Colonic mucosa (tissue), 4 donors: ENCODE measurements around the gene CFAP298. TPM values are rescaled to one million over a fixed set of nuclear protein-coding genes. Genes with fewer than 3 reads are reported as not detected.

Experiments
- DNase-seq: peaks from one replicate; pipeline ENCODE4 v3.0.0-alpha.2; 2020
- H3K27ac ChIP-seq: fragments of 200-600 bp; one replicate; pipeline ENCODE4 v1.8.0; 2021
- H3K27me3 ChIP-seq: fragments of 200-600 bp; one replicate; pipeline ENCODE4 v1.8.0; 2021
- H3K36me3 ChIP-seq: fragments of 200-600 bp; one replicate; pipeline ENCODE4 v1.8.0; 2021
- H3K4me1 ChIP-seq: fragments of 200-600 bp; one replicate; pipeline ENCODE4 v1.8.0; 2021; ENCODE audit warnings: mild to moderate bottlenecking
- H3K4me3 ChIP-seq: fragments of 200-600 bp; one replicate; pipeline ENCODE4 v1.8.0; 2021
- H3K9ac ChIP-seq, 2 donors: one replicate each; pipeline ENCODE4 v1.7.0; 2013; ENCODE audit warnings: control low read depth in 2 of 2, low read depth in 2 of 2, low read length in 2 of 2
- H3K9me3 ChIP-seq: fragments of 200-600 bp; one replicate; pipeline ENCODE4 v1.8.0; 2021
- intact Hi-C: fragments of 100-400 bp; cut with DNase I; formaldehyde crosslinking; loops from one replicate; pipeline ENCODE4 v1.14.1; 2022
- total RNA-seq, 2 donors: library from RNA; stranded (reverse); fragmentation: NEBNext Ultra II Directional in 1 of 2; extraction: Animal tissue kit (Norgen Biotek cat#: 25700) in 1 of 2; gene quantifications; one replicate each; pipeline ENCODE4 v1.2.1, GENCODE V29; 2021
- TF ChIP-seq, protein P1 (sequence below): fragments of 200-600 bp; IDR thresholded peaks from one replicate; pipeline ENCODE4 v1.8.0; 2022; ENCODE audit warnings: antibody characterized with exemption, mild to moderate bottlenecking
- donor health status: healthy.
- donor health status: DM: no; HTN: no; CAD: no.
- donor health status: DM: no; HTN: no; CAD: no.

The CFAP298 gene
- total RNA-seq, 2 donors from 2014 or later = 27.5 to 55.8 TPM

DNA sequence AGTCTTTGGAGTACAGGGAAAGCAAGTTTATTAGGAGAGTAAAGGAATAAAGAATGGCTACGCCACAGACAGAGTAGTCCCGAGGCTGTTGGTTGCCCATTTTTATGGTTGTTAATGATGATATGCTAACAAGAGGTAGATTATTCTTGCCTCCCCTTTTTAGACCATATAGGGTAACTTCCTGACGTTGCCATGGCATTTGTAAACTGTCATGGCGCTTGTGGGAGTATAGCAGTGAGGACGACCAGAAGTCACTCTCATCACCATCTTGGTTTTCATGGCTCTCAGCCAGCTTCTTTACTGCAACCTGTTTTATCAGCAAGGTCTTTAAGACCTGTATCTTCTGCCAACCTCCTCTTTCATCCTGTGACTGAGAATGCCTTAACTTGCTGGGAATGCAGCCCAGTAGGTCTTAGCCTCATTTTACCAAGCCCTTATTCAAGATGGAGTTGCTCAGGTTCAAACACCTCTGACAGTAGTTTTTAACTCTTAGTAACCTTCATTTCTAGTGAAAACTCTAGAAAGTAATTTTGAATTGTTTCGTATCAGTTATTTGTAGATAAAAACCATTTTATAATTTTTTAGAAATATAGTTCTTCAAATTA, 53.1 kb downstream of the CFAP298 start:
- Histone ChIP-seq H3K36me3 (no peaks in the 10 kb centered on the region), H3K27me3 (no peaks in the 10 kb centered on the region), H3K27ac (no peak overlapping the region), H3K9me3 (no peaks in the 10 kb centered on the region), H3K9ac (no peak overlapping the region), H3K4me3 (no peak overlapping the region), H3K4me1 (no peaks in the 10 kb centered on the region)
- TF ChIP-seq, protein P1, sequence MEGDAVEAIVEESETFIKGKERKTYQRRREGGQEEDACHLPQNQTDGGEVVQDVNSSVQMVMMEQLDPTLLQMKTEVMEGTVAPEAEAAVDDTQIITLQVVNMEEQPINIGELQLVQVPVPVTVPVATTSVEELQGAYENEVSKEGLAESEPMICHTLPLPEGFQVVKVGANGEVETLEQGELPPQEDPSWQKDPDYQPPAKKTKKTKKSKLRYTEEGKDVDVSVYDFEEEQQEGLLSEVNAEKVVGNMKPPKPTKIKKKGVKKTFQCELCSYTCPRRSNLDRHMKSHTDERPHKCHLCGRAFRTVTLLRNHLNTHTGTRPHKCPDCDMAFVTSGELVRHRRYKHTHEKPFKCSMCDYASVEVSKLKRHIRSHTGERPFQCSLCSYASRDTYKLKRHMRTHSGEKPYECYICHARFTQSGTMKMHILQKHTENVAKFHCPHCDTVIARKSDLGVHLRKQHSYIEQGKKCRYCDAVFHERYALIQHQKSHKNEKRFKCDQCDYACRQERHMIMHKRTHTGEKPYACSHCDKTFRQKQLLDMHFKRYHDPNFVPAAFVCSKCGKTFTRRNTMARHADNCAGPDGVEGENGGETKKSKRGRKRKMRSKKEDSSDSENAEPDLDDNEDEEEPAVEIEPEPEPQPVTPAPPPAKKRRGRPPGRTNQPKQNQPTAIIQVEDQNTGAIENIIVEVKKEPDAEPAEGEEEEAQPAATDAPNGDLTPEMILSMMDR = no peak
- DNase-seq = no peak
- intact Hi-C loops = no loop called here

GRCh38 chr21:32558106-32558505, 54.1 kb downstream of the CFAP298 start:
- Histone ChIP-seq H3K27ac (no peak overlapping the region), H3K36me3 (no peaks in the 10 kb centered on the region)

GRCh38 chr21:32554832-32555638, 57.1 kb downstream of the CFAP298 start:
- TF ChIP-seq, protein P1 = no peak
- no peaks in the 10 kb centered on the region for H3K36me3 ChIP-seq
- H3K27ac ChIP-seq = no peak overlapping the region
- no peak for DNase-seq
- intact Hi-C loops = no loop called here
- no peaks in the 10 kb centered on the region for H3K9me3 ChIP-seq
- no peak overlapping the region for H3K9ac ChIP-seq
- no peak overlapping the region for H3K4me3 ChIP-seq
- no peaks in the 10 kb centered on the region for H3K4me1 ChIP-seq
- H3K27me3 ChIP-seq = no peaks in the 10 kb centered on the region

More at GRCh38 chr21:32558106-32558505, 54.1 kb downstream of the CFAP298 start:
- no peak overlapping the region for H3K9ac ChIP-seq
- no peaks in the 10 kb centered on the region for H3K27me3 ChIP-seq
- H3K4me3 ChIP-seq = no peak overlapping the region
- H3K9me3 ChIP-seq = no peaks in the 10 kb centered on the region
- intact Hi-C loops = no loop called here
- TF ChIP-seq, protein P1 = no peak
- DNase-seq = no peak
- H3K4me1 ChIP-seq = no peaks in the 10 kb centered on the region

DNA sequence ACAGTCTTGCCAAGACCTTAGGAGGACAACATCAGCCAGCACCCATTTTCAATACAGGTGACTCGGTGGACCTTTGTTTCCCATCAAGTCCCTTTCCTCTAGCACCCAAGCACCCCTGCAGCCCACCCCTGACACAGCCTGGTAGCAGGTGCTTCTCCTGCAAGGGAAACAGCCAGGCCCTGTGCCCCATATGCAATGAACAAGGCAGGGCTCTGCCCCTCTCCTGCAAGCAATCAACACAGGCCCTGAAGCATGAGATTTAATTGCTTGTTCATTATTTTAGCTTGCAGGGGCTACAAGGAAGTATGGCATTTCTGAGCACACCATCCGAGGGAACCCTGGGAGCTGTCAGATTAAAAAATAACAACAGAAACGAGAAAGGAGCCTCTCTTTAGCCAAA, 62.3 kb downstream of the CFAP298 start:
- Histone ChIP-seq H3K9ac (no peak overlapping the region), H3K27ac (no peak overlapping the region), H3K4me1 (no peaks in the 10 kb centered on the region), H3K27me3 (no peaks in the 10 kb centered on the region), H3K4me3 (no peak overlapping the region), H3K9me3 (no peaks in the 10 kb centered on the region), H3K36me3 (no peaks in the 10 kb centered on the region)
- TF ChIP-seq, protein P1 = no peak
- intact Hi-C loops = no loop called here
- DNase-seq = no peak

DNA sequence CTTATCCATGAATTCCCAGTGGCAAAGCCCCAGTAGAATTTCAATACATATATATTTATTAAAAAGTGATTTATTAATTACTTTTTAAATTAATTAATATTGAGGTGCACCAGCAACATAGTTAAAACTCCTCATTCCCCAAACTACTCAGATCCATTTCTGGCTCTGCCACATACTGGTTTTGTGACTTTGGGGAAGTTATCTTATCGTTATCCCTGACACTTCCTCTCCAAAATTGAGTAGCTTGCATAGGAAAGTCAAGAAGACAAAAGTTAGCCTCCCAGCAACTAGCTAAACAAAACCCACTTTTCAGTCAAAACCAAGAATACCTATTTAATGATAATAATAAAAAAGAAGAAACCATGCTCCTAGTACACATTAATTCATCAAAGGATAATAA, 62.7 kb downstream of the CFAP298 start:
- Histone ChIP-seq H3K4me1 (no peaks in the 10 kb centered on the region), H3K27me3 (no peaks in the 10 kb centered on the region), H3K9me3 (no peaks in the 10 kb centered on the region), H3K9ac (no peak overlapping the region), H3K4me3 (no peak overlapping the region), H3K36me3 (no peaks in the 10 kb centered on the region), H3K27ac (no peak overlapping the region)
- TF ChIP-seq, protein P1 = no peak
- no peak for DNase-seq
- intact Hi-C loops = no loop called here

Other genes with a start within 250 kb of the CFAP298 start
- 10 to 100 TPM in 1 of 2 donors, 1 to 10 TPM in 1; 6.1 to 16.4 TPM for gene URB1, start 219.4 kb downstream of the CFAP298 start, total RNA-seq
- 1 to 10 TPM; 7.3 to 9.9 TPM for gene EVA1C, start 199.7 kb downstream of the CFAP298 start, total RNA-seq
- gene TCP10L, start 26.9 kb downstream of the CFAP298 start, total RNA-seq = 1 to 10 TPM in 1 of 2 donors, under 1 TPM in 1; 0.74 to 1.2 TPM
- gene SYNJ1, start 115.6 kb upstream of the CFAP298 start, total RNA-seq = 10 to 100 TPM; 11.7 to 12.5 TPM
- gene PAXBP1, start 159.4 kb upstream of the CFAP298 start, total RNA-seq = 10 to 100 TPM; 25.0 to 31.5 TPM